Measurements from ENCODE around the gene PLXNC1. TPM values are rescaled to one million over a fixed set of nuclear protein-coding genes. Genes with fewer than 3 reads are reported as not detected.

Gene PLXNC1
- total RNA-seq, 1 donor from 2014 or later = 7.2 TPM

DNA sequence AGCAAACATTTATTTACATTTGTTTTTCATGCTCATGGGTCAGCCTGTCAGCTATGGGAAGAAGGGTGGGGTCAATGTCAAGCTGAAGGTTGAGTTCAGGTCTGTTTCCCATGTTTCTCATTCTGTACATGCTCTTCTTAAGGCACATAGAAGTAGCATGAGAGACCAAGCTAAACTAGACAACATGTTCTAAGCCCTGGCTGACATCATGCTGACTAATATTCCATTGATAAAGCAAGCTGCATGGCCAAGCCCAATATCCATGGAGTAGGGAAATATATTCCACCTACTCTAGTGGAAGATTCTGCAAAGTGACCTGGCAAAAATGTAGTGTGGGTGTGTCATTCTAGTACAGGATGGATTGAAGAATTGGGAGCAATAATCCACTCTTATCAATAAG is 44.1 kb downstream of the PLXNC1 start:
- Mint-ChIP-seq H3K4me3 (ENCODE audit: low read depth) (no peak overlapping the region), H3K9me3 (peaks cover 17% of the 10 kb centered on the region), H3K36me3 (ENCODE audit: low read depth) (peaks cover 52% of the 10 kb centered on the region), H3K27me3 (ENCODE audit: low read depth) (no peaks in the 10 kb centered on the region), H3K27ac (no peak overlapping the region), H3K4me1 (ENCODE audit: low read depth) (peaks cover 6% of the 10 kb centered on the region)
- intact Hi-C loops (cut with micrococcal nuclease) = no loop called here
- DNase-seq (ENCODE audit: low spot score) = no peak

GRCh38 chr12:94193168-94193567 is 44.8 kb downstream of the PLXNC1 start:
- H3K27ac Mint-ChIP-seq = no peak overlapping the region
- no peaks in the 10 kb centered on the region for H3K27me3 Mint-ChIP-seq (ENCODE audit: low read depth)
- peaks cover 52% of the 10 kb centered on the region for H3K36me3 Mint-ChIP-seq (ENCODE audit: low read depth)
- peaks cover 6% of the 10 kb centered on the region for H3K4me1 Mint-ChIP-seq (ENCODE audit: low read depth)
- DNase-seq (ENCODE audit: low spot score) = no peak
- peaks cover 17% of the 10 kb centered on the region for H3K9me3 Mint-ChIP-seq
- intact Hi-C loops (cut with micrococcal nuclease) = no loop called here
- no peak overlapping the region for H3K4me3 Mint-ChIP-seq (ENCODE audit: low read depth)

DNA sequence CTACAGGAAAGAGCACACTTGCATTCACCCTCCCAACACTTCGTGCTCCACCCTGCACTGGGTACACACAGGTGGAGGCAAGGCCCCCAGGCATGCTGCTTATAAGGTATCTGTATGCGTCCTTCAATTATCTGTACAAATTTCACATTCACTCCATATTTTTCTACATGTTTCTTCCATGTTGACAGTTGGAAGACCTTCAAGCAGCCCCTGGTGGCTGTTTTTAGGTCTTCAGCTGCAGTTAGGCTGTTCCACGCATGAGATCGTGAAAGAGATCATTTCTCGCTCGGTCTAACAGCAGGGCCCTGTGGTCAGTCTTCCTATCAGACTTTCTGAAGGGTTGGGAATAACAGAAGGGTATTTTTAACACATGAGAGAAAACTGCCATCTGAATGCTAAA is 47.1 kb downstream of the PLXNC1 start:
- Mint-ChIP-seq H3K27ac (no peak overlapping the region), H3K9me3 (peaks cover 17% of the 10 kb centered on the region), H3K36me3 (ENCODE audit: low read depth) (peaks cover 62% of the 10 kb centered on the region), H3K4me3 (ENCODE audit: low read depth) (no peak overlapping the region), H3K4me1 (ENCODE audit: low read depth) (peaks cover 11% of the 10 kb centered on the region), H3K27me3 (ENCODE audit: low read depth) (no peaks in the 10 kb centered on the region)
- no peak for DNase-seq (ENCODE audit: low spot score)
- intact Hi-C loops (cut with micrococcal nuclease) = no loop called here

GRCh38 chr12:94198469-94198868 is 50.1 kb downstream of the PLXNC1 start:
- Mint-ChIP-seq H3K4me1 (ENCODE audit: low read depth) (peaks cover 20% of the 10 kb centered on the region), H3K36me3 (ENCODE audit: low read depth) (peaks cover 55% of the 10 kb centered on the region), H3K9me3 (peaks cover 2% of the 10 kb centered on the region), H3K4me3 (ENCODE audit: low read depth) (no peak overlapping the region), H3K27ac (no peak overlapping the region), H3K27me3 (ENCODE audit: low read depth) (no peaks in the 10 kb centered on the region)
- intact Hi-C loops (cut with micrococcal nuclease) = no loop called here
- no peak for DNase-seq (ENCODE audit: low spot score)

GRCh38 chr12:94198872-94199271 is 50.5 kb downstream of the PLXNC1 start:
- Mint-ChIP-seq H3K27me3 (ENCODE audit: low read depth) (no peaks in the 10 kb centered on the region), H3K9me3 (no peaks in the 10 kb centered on the region), H3K27ac (no peak overlapping the region), H3K4me1 (ENCODE audit: low read depth) (peaks cover 20% of the 10 kb centered on the region), H3K4me3 (ENCODE audit: low read depth) (no peak overlapping the region), H3K36me3 (ENCODE audit: low read depth) (peaks cover 51% of the 10 kb centered on the region)
- intact Hi-C loops (cut with micrococcal nuclease) = no loop called here
- no peak for DNase-seq (ENCODE audit: low spot score)

GRCh38 chr12:94200069-94200468 is 51.7 kb downstream of the PLXNC1 start:
- Mint-ChIP-seq H3K27ac (peak overlapping the region; percentile 10), H3K4me1 (ENCODE audit: low read depth) (peaks cover 30% of the 10 kb centered on the region), H3K27me3 (ENCODE audit: low read depth) (no peaks in the 10 kb centered on the region), H3K4me3 (ENCODE audit: low read depth) (no peak overlapping the region), H3K9me3 (no peaks in the 10 kb centered on the region), H3K36me3 (ENCODE audit: low read depth) (peaks cover 41% of the 10 kb centered on the region)
- intact Hi-C loops (cut with micrococcal nuclease) = no loop called here
- no peak for DNase-seq (ENCODE audit: low spot score)

DNA sequence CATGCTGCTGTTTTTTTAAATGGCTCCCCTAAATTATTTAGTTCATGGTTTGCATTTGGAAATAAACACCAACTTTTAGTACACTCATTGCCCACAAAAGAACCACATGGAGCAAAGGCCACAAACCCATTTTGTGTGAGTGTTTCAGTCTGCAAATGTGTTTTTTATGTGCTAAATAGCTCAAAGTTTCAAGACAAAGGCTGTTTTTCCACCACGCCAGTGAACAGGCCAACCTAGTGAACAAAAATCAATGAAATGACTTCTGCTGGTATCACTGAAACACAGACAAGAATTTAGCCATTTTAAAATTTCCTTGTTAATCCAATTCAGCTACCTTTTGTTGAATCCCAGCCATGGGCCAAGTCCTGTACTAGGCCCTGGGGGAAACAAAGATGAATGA is 52.3 kb downstream of the PLXNC1 start:
- Mint-ChIP-seq H3K27ac (no peak overlapping the region), H3K36me3 (ENCODE audit: low read depth) (peaks cover 35% of the 10 kb centered on the region), H3K4me3 (ENCODE audit: low read depth) (no peak overlapping the region), H3K27me3 (ENCODE audit: low read depth) (no peaks in the 10 kb centered on the region), H3K9me3 (no peaks in the 10 kb centered on the region), H3K4me1 (ENCODE audit: low read depth) (peaks cover 35% of the 10 kb centered on the region)
- DNase-seq (ENCODE audit: low spot score) = no peak
- intact Hi-C loops (cut with micrococcal nuclease) = no loop called here

DNA sequence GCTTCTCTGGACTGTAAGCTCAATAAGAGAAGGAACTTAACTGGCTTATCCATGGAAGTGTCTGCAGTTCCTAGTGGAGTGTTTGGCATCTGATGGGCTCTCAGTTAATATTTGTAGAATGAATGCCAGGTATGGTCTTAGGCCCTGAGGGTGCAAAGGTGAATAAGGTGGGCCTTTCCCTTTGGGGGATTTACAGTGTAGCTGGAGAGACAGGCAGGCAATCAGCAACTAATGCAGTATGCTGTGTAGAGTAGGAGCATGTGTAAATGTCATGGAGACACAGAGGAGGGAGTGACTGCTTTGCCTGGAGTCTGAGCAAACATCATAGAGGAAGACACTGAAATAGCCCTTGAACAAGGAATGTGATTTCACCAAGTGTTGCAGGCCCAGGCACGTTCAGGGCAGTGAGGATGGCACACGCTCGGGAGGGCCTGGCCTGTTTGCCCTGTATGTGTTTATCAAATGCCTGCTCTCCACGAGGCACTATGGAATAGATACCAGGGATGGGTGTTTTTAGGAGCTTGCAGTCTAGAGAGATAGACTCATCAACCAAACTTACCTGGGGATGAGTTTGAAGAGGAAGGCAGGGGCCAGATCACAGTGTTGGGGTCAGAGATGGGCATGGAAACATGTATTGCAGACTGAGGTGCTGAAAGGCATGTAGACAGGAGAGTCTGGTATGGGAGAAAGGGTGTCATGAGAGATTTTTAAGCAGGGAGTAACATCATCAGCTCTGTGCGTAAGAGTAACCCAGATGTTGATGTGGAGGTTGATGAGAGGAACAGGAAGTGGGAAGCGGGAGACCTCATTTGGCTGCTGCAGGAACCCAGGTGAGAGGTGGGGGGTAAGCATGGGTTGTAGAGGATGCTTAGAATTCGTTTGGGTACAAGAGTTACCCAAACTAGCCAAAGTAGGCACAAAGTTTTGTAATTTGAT is 54.1 kb downstream of the PLXNC1 start:
- Mint-ChIP-seq H3K27me3 (ENCODE audit: low read depth) (no peaks in the 10 kb centered on the region), H3K36me3 (ENCODE audit: low read depth) (peaks cover 25% of the 10 kb centered on the region), H3K4me3 (ENCODE audit: low read depth) (no peak overlapping the region), H3K9me3 (no peaks in the 10 kb centered on the region), H3K27ac (peak overlapping the region; percentile 6), H3K4me1 (ENCODE audit: low read depth) (peaks cover 52% of the 10 kb centered on the region)
- intact Hi-C loops (cut with micrococcal nuclease) = no loop called here
- no peak for DNase-seq (ENCODE audit: low spot score)

DNA sequence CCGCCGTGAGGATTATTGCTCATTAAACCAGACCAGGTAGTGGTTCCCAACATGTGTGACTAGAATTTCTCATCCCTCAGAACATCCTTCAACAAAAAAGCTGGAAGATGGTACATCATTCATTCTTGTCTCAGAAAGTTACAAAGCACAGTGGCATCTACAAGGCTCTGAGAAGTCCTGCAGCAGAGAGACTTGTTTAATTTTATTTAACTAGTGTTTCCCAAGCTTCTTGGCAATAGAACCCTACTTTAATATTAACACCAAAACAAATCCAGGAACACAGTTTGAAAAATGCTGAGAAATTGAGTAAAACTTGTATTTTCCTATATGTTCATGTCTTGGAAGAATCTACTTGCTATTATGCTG is 54.8 kb downstream of the PLXNC1 start:
- H3K27me3 Mint-ChIP-seq (ENCODE audit: low read depth) = no peaks in the 10 kb centered on the region
- DNase-seq (ENCODE audit: low spot score) = no peak
- H3K4me3 Mint-ChIP-seq (ENCODE audit: low read depth) = no peak overlapping the region
- peaks cover 25% of the 10 kb centered on the region for H3K36me3 Mint-ChIP-seq (ENCODE audit: low read depth)
- no peaks in the 10 kb centered on the region for H3K9me3 Mint-ChIP-seq
- peaks cover 56% of the 10 kb centered on the region for H3K4me1 Mint-ChIP-seq (ENCODE audit: low read depth)
- intact Hi-C loops (cut with micrococcal nuclease) = no loop called here
- H3K27ac Mint-ChIP-seq = no peak overlapping the region

DNA sequence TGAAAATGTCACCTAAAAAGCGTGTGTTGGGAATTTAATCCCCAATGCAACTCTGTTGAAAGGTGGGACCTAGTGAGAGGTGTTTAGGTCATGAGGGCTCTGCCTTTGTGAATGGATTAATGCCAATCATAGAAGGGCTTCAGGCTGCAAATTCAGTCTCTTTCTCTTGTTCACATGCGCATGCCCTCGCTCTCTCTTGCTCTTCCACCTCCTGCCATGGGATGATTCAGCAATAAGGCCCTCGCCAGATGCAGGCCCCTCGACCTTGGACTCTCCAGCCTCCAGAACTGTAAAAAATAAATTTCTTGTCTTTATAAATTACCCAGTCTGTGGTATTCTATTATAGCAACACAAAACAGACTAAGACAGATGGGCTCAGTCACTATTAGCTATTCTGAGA is 55.4 kb downstream of the PLXNC1 start:
- peaks cover 21% of the 10 kb centered on the region for H3K36me3 Mint-ChIP-seq (ENCODE audit: low read depth)
- peaks cover 59% of the 10 kb centered on the region for H3K4me1 Mint-ChIP-seq (ENCODE audit: low read depth)
- intact Hi-C loops (cut with micrococcal nuclease) = loop anchor here (2.0 kb wide), 1 partner anchor 101 kb away; no protein-coding TSS in a partner anchor
- no peak overlapping the region for H3K27ac Mint-ChIP-seq
- no peak for DNase-seq (ENCODE audit: low spot score)
- no peak overlapping the region for H3K4me3 Mint-ChIP-seq (ENCODE audit: low read depth)
- no peaks in the 10 kb centered on the region for H3K9me3 Mint-ChIP-seq
- H3K27me3 Mint-ChIP-seq (ENCODE audit: low read depth) = no peaks in the 10 kb centered on the region

DNA sequence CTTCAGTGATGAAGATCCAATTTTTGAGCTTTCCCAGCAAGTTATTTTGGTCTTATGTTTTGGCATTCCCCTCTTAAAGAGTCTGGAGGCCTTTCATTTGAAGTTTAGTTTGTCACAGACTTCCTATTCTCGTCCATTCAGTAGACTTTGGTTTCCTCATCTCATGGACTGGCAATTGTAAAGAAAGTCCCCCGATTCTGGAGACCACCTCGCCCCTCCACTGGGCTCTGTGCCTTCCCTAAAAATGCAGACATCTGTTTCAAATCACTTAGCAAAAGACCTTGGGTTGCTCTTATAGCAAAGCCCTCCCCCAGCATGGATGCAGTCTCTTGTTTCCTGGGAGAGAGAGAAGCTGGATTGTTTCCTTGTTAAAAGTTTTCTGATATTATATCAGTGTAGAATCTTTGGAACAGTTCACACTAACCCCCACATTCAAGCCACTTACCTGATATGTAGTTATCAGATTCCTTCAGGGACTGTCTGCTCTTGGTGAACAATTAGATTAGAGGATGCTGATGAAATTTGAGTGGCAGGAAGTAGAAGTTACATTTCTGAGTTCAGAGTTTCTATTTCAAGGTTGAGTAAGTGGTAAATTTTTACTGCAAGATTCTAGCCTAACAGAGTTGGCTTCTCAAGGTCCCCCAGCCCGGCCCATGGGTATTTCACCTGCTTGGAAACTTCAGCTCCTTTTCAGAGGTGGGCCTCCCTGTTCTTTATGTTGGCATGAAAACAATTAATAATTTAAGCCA is 56.3 kb downstream of the PLXNC1 start:
- intact Hi-C loops (cut with micrococcal nuclease) = loop anchor here (2.0 to 5.0 kb wide), 3 partner anchors 38 to 738 kb away; no protein-coding TSS in a partner anchor
- Mint-ChIP-seq H3K27me3 (ENCODE audit: low read depth) (no peaks in the 10 kb centered on the region), H3K4me1 (ENCODE audit: low read depth) (peaks cover 64% of the 10 kb centered on the region), H3K4me3 (ENCODE audit: low read depth) (peak overlapping the region; percentile 18), H3K27ac (peak overlapping the region; percentile 72), H3K36me3 (ENCODE audit: low read depth) (peaks cover 26% of the 10 kb centered on the region), H3K9me3 (no peaks in the 10 kb centered on the region)
- no peak for DNase-seq (ENCODE audit: low spot score)

DNA sequence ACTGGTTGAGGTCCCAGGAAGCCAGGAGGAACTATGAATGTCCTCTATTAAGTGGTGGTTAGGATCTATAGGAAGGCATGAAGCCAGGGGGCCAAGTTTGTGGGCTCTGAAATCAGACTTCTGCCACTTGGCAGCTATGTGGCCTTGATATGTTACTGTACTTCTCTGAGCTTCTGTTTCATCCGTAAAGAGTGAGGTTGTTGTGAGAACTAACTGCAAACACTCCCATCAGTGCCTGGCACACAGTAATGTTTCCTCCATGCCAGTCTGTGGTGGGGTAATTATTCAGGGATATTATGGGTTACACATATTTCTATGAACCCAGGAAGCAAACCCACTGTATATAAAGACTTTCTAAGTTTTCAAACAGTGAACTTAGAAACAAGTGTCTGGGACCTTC is 57.4 kb downstream of the PLXNC1 start:
- Mint-ChIP-seq H3K27ac (peak overlapping the region; percentile 76), H3K4me3 (ENCODE audit: low read depth) (peak overlapping the region; percentile 65), H3K4me1 (ENCODE audit: low read depth) (peaks cover 61% of the 10 kb centered on the region), H3K9me3 (no peaks in the 10 kb centered on the region), H3K27me3 (ENCODE audit: low read depth) (no peaks in the 10 kb centered on the region), H3K36me3 (ENCODE audit: low read depth) (peaks cover 29% of the 10 kb centered on the region)
- intact Hi-C loops (cut with micrococcal nuclease) = loop anchor here (2.0 to 5.0 kb wide), 3 partner anchors 36 to 736 kb away; no protein-coding TSS in a partner anchor
- no peak for DNase-seq (ENCODE audit: low spot score)

- no peaks in the 10 kb centered on the region for H3K27me3 Mint-ChIP-seq (ENCODE audit: low read depth)
- no peak for DNase-seq (ENCODE audit: low spot score)
- peak overlapping the region; percentile 88 for H3K27ac Mint-ChIP-seq
- H3K36me3 Mint-ChIP-seq (ENCODE audit: low read depth) = peaks cover 38% of the 10 kb centered on the region
- peak overlapping the region; percentile 71 for H3K4me3 Mint-ChIP-seq (ENCODE audit: low read depth)
- intact Hi-C loops (cut with micrococcal nuclease) = loop anchor here (5.0 kb wide), 2 partner anchors 35 to 735 kb away; no protein-coding TSS in a partner anchor
- H3K4me1 Mint-ChIP-seq (ENCODE audit: low read depth) = peaks cover 66% of the 10 kb centered on the region
- peaks cover 4% of the 10 kb centered on the region for H3K9me3 Mint-ChIP-seq
Observed at GRCh38 chr12:94206886-94207285, 58.5 kb downstream of the PLXNC1 start.
